OCI-LY3 (cell line): ENCODE measurements around the gene AFF1.

Experiments used
- H2AFZ ChIP-seq: fragments of 200-600, 300-600 bp; shearing (Covaris generic); 2 replicates; pipeline ENCODE4 v1.6.0; 2014; ENCODE audit warnings: antibody characterized with exemption, low read depth, low read length
- H3K27ac ChIP-seq: fragments of 200-600, 300-600 bp; sonication (generic); 2 replicates; pipeline ENCODE4 v1.5.1; 2014; ENCODE audit warnings: mild to moderate bottlenecking, low read length, moderate library complexity, mixed read lengths
- H3K27me3 ChIP-seq: fragments of 200-600, 300-600 bp; sonication (generic); 2 replicates; pipeline ENCODE4 v1.6.1; 2014; ENCODE audit warnings: low read depth, low read length, mixed read lengths
- H3K36me3 ChIP-seq: fragments of 200-600, 300-600 bp; sonication (generic); replicated peaks from 2 replicates; pipeline ENCODE3; 2014; ENCODE audit warnings: low read depth, low read length, mixed read lengths
- H3K4me1 ChIP-seq: fragments of 300-600, 200-600 bp; sonication (generic); 2 replicates; pipeline ENCODE4 v1.6.1; 2014; ENCODE audit warnings: low read length, mixed read lengths
- H3K4me2 ChIP-seq: fragments of 200-600, 300-600 bp; sonication (generic); 2 replicates; pipeline ENCODE4 v1.6.1; 2014; ENCODE audit warnings: low read length, mixed read lengths
- H3K4me3 ChIP-seq: fragments of 300-600, 200-600 bp; sonication (generic); 2 replicates; pipeline ENCODE4 v1.5.1; 2014; ENCODE audit warnings: antibody characterized with exemption, mild to moderate bottlenecking, low read length, moderate library complexity
- H3K79me2 ChIP-seq: fragments of 300-600, 200-600 bp; shearing (Covaris generic); 2 replicates; pipeline ENCODE4 v1.6.1; 2014; ENCODE audit warnings: mild to moderate bottlenecking, low read length, mixed read lengths
- H3K9ac ChIP-seq: fragments of 300-600, 200-600 bp; shearing (Covaris generic); 2 replicates; pipeline ENCODE4 v1.6.0; 2014; ENCODE audit warnings: mild to moderate bottlenecking, low read length, moderate library complexity
- H3K9me3 ChIP-seq: fragments of 200-600, 300-600 bp; shearing (Covaris generic); 2 replicates; pipeline ENCODE4 v1.6.1; 2014; ENCODE audit warnings: low read length, mixed read lengths; ENCODE audit not compliant: insufficient read depth
- H4K20me1 ChIP-seq: fragments of 200-600, 300-600 bp; sonication (generic); 2 replicates; pipeline ENCODE4 v1.6.1; 2016; ENCODE audit warnings: low read length, mixed read lengths; ENCODE audit not compliant: insufficient read depth
- CTCF ChIP-seq: fragments of 200-600, 300-600 bp; sonication (generic); IDR thresholded peaks from 2 replicates; pipeline ENCODE4 v1.5.1; 2014; ENCODE audit warnings: antibody characterized with exemption, low read length, low read depth
- EZH2phosphoT487 ChIP-seq: fragments of 200-600 bp; shearing (Covaris generic); IDR thresholded peaks from 2 replicates; pipeline ENCODE4 v1.6.1; 2018; ENCODE audit warnings: antibody characterized with exemption, mixed run types, low read depth

AFF1 gene

GRCh38 chr4:87120010-87120409 is 185.2 kb downstream of the AFF1 start:
- H3K9me3 ChIP-seq: no peaks in the 10 kb centered on the region
- peak overlapping the region; percentile 44 for H3K27ac ChIP-seq
- H3K36me3 ChIP-seq: peaks cover 39% of the 10 kb centered on the region
- peak overlapping the region; percentile 49 for H3K4me2 ChIP-seq
- peak overlapping the region; percentile 3; the same call in 1 of the 2 replicates for H3K4me3 ChIP-seq
- H3K27me3 ChIP-seq: no peaks in the 10 kb centered on the region
- H3K9ac ChIP-seq: no peak overlapping the region; the same call in 1 of the 2 replicates
- H3K4me1 ChIP-seq: peaks cover 25% of the 10 kb centered on the region
- H3K79me2 ChIP-seq: no peaks in the 10 kb centered on the region
- TF ChIP-seq EZH2phosphoT487 (no peak), CTCF (no peak)
- H4K20me1 ChIP-seq: no peaks in the 10 kb centered on the region; the same call in 1 of the 2 replicates
- no peak overlapping the region for H2AFZ ChIP-seq

DNA sequence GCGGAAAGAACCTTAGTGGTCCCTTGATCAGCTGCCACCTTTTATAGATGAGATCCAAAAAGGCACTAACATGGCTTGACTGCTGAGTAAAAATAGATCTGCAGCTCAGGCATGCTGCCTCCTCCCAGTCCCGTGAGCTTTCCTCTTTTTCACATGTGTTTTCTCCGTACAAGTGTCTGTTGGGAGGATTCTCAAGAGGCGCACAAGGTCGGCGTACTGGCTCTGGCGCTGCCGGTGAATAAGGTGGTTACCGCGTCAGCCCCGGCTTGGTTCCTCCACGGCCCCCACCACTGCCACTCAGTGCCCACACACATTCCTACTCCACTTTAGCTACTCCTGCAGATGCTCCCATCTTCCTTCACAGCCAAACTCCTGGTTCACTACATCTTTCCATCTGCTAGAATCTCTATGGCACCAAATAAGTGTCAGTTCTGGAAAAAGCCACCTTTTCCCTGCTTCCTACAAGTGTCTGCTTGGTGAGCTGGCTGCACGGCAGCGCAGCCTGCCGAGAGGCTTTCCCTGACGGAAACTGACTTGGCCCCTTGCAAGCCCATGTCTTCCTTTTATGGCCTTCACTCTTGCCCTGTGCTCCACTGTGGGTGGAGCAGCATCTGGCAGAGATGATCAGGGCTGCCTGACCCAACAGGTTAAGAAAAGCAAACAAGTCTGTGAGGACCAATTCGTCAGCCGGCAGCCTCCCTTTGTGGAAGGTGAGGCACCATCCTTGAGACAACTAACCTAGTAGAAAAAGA is 185.8 kb downstream of the AFF1 start:
- Histone ChIP-seq H3K9ac (no peak overlapping the region), H4K20me1 (no peaks in the 10 kb centered on the region; the same call in 1 of the 2 replicates), H3K4me2 (peak overlapping the region; percentile 49), H3K36me3 (peaks cover 41% of the 10 kb centered on the region), H3K4me1 (peaks cover 25% of the 10 kb centered on the region), H3K27ac (peak overlapping the region; percentile 44), H2AFZ (no peak overlapping the region), H3K79me2 (no peaks in the 10 kb centered on the region), H3K9me3 (no peaks in the 10 kb centered on the region), H3K4me3 (no peak overlapping the region), H3K27me3 (no peaks in the 10 kb centered on the region)
- TF ChIP-seq EZH2phosphoT487 (no peak), CTCF (no peak)

- Histone ChIP-seq H2AFZ (no peak overlapping the region), H3K27me3 (no peaks in the 10 kb centered on the region), H3K27ac (no peak overlapping the region), H3K79me2 (no peaks in the 10 kb centered on the region), H3K9ac (no peak overlapping the region), H3K9me3 (no peaks in the 10 kb centered on the region), H4K20me1 (no peaks in the 10 kb centered on the region; the same call in 1 of the 2 replicates), H3K4me1 (peaks cover 25% of the 10 kb centered on the region), H3K4me2 (no peak overlapping the region), H3K36me3 (peaks cover 41% of the 10 kb centered on the region), H3K4me3 (no peak overlapping the region)
- no peak for TF ChIP-seq EZH2phosphoT487
- TF ChIP-seq CTCF: no peak
Observed at GRCh38 chr4:87121341-87122065, 186.7 kb downstream of the AFF1 start.

DNA sequence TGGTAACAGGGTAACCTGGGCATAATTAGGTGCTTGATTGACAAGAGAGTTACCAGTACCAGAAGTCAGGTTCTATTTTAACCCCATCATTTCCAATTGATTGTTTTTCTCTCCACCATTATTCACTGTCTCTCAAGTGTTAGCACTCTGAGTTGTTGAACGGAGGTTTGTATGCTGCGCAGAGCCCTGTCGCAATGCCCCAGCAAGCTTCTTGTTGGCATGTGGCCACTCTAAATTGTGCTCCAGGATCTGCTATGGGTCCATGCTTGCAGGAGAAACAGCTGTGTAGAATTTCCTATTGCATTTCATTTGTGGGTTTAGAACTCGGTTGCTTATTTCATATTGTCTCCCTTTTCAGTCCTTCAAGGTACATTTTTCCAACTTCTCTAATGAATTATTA is 187.4 kb downstream of the AFF1 start:
- H3K9me3 ChIP-seq: no peaks in the 10 kb centered on the region
- no peak overlapping the region for H3K4me2 ChIP-seq
- TF ChIP-seq CTCF (no peak), EZH2phosphoT487 (no peak)
- no peak overlapping the region for H2AFZ ChIP-seq
- peaks cover 40% of the 10 kb centered on the region for H3K36me3 ChIP-seq
- H3K4me3 ChIP-seq: no peak overlapping the region
- no peaks in the 10 kb centered on the region; the same call in 1 of the 2 replicates for H4K20me1 ChIP-seq
- H3K27ac ChIP-seq: no peak overlapping the region
- H3K9ac ChIP-seq: no peak overlapping the region
- no peaks in the 10 kb centered on the region for H3K27me3 ChIP-seq
- H3K79me2 ChIP-seq: no peaks in the 10 kb centered on the region
- peaks cover 25% of the 10 kb centered on the region for H3K4me1 ChIP-seq
